ENCODE data around the gene SNX25.
"Not testable (repeated sequence)": the region's sequence is repeated elsewhere in the genome, so short reads cannot be mapped to it uniquely, and the experiment has no call there.

Gene SNX25

DNA sequence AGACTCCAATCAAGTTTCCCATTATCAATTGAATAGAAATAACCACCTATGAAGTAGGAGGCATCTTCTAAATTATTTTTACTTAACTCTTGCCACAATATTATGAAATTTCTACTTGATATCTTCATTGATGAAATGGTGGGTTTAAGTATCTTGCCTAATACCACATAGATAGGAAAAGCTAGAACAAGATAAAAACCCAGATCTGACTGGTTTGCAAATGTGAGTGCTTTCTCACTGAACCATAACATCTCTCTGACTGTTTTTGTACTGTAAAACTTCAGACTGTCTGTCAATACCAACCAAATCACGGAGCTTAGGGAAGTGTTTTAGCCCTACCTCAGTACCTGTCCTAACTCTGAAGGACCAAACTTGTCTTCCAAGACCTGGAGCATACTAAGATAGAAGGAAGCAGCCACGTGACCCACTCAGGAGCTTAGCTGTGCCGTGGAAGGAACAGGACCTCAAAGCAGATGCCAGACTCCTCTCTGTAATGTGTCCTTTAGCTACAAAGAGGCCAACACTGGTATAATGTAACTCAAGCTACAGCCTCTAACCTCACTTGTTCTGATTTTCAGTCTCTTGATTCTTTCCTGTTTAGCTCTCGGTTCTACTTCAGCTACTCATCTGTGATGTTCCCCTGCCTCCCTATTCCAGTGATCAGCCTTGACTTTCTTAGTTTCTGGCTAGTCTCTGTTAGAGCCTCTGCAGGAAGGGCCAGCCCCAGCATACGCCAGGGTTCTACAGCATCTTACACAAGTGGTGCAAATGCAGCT is 101.9 kb downstream of the SNX25 start:
- no peaks in the 10 kb centered on the region for H3K27me3 Mint-ChIP-seq
- no peaks in the 10 kb centered on the region for H3K9me3 Mint-ChIP-seq
- H3K4me1 Mint-ChIP-seq (ENCODE audit: low read depth): peaks cover 3% of the 10 kb centered on the region
- H3K27ac Mint-ChIP-seq: no peak overlapping the region
- H3K4me3 Mint-ChIP-seq: no peak overlapping the region
- H3K36me3 Mint-ChIP-seq (ENCODE audit: low read depth): peaks cover 60% of the 10 kb centered on the region

DNA sequence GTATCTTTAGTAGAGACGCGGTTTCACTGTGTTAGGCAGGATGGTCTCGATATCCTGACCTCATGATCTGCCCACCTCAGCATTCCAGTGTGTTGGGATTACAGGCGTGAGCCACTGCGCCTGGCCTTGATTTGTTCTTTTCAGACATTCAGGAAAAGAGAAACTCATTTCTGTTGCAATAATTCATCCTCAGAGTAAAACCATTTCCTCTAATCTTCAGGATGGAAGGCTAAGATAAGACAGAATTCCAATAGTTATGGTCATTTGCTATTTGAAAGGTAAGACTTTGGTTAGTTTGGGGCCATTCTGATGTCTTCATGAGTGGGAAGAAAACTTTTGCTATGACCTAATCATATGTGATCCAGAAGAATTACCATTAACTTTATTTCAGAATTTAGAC is 103.3 kb downstream of the SNX25 start:
- Mint-ChIP-seq H3K36me3 (ENCODE audit: low read depth) (peaks cover 74% of the 10 kb centered on the region), H3K4me1 (ENCODE audit: low read depth) (peaks cover 3% of the 10 kb centered on the region), H3K27me3 (no peaks in the 10 kb centered on the region), H3K9me3 (no peaks in the 10 kb centered on the region), H3K27ac (no peak overlapping the region), H3K4me3 (no peak overlapping the region)

DNA sequence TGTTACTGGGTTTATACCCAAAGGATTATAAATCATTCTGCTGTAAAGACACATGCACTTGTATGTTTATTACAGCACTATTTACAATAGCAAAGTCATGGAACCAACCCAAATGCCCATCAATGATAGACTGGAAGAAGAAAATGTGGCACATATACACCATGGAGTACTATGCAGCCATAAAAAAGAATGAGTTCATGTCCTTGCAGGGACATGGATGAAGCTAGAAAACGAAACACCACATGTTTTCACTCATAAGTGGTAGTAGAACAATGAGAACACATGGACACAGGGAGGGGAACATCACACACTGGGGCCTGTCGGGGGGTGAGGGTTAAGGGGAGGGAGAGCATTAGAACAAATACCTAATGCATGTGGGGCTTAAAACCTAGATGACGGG is 108.1 kb downstream of the SNX25 start:
- H3K36me3 Mint-ChIP-seq (ENCODE audit: low read depth): peaks cover 65% of the 10 kb centered on the region
- not testable (repeated sequence) for H3K4me3 Mint-ChIP-seq; H3K9me3 Mint-ChIP-seq; H3K4me1 Mint-ChIP-seq (ENCODE audit: low read depth); H3K27ac Mint-ChIP-seq; H3K27me3 Mint-ChIP-seq

DNA sequence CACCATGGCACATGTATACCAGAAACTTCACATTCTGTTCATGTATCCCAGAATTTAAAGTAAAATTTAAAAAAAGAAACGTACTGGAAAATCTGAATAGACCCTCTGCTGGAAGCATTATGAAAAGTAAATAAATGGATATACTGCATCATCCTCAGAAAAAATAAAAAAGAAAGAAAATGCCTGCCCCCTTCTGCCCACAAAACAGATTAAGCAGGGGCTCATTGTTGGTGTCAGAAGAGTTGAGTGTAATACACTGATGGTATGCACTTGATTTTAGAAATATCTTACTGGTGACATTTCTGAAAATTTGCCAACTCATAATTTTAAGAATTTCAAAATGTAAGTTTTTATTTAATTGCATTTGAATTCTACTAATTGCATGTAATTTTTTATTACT is 108.5 kb downstream of the SNX25 start:
- no peaks in the 10 kb centered on the region for H3K27me3 Mint-ChIP-seq
- H3K4me3 Mint-ChIP-seq: no peak overlapping the region
- peaks cover 62% of the 10 kb centered on the region for H3K36me3 Mint-ChIP-seq (ENCODE audit: low read depth)
- peaks cover 7% of the 10 kb centered on the region for H3K4me1 Mint-ChIP-seq (ENCODE audit: low read depth)
- H3K27ac Mint-ChIP-seq: no peak overlapping the region
- no peaks in the 10 kb centered on the region for H3K9me3 Mint-ChIP-seq

DNA sequence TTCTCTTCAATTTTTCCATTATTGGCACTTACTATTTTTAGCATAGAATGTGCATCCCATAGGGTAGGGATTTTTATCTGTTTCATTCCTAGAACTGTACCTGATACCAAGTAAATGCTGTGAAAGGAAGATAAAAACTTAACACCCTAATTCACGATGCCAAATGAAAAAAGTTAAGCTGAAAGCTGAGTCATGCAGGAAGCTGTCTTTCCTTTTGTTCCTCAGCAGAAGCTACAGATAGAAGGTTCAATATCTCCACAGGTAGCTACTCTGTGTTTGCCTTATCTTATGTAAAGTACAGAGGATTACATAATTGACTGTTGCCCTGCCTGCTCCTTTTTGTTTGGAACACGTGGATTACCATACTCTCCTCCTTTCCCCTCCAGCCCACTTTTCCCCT is 109.3 kb downstream of the SNX25 start:
- Mint-ChIP-seq H3K27ac (no peak overlapping the region), H3K36me3 (ENCODE audit: low read depth) (peaks cover 54% of the 10 kb centered on the region), H3K27me3 (no peaks in the 10 kb centered on the region), H3K4me1 (ENCODE audit: low read depth) (peaks cover 7% of the 10 kb centered on the region), H3K9me3 (no peaks in the 10 kb centered on the region), H3K4me3 (no peak overlapping the region)

DNA sequence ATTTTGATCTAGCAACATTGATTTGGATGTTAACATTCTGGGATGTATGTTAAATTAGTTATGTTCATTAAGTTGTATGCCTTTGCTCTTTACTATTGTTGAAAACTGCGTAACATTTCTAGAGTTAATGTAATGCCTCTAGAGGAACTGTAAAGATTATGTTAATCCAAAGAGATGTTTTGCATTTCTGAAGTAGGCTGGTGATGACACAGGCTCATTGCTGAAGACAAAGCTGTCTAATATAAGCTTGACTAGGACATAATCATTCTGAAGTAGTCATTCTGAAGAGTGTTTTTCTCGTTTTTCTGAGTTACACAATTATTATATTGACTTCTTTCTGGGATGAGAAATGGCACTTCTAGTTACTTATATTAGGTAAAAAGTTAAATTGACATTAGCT is 113.4 kb downstream of the SNX25 start:
- Mint-ChIP-seq H3K4me3 (no peak overlapping the region), H3K27me3 (no peaks in the 10 kb centered on the region), H3K4me1 (ENCODE audit: low read depth) (peaks cover 7% of the 10 kb centered on the region), H3K9me3 (no peaks in the 10 kb centered on the region), H3K27ac (no peak overlapping the region), H3K36me3 (ENCODE audit: low read depth) (peaks cover 33% of the 10 kb centered on the region)

DNA sequence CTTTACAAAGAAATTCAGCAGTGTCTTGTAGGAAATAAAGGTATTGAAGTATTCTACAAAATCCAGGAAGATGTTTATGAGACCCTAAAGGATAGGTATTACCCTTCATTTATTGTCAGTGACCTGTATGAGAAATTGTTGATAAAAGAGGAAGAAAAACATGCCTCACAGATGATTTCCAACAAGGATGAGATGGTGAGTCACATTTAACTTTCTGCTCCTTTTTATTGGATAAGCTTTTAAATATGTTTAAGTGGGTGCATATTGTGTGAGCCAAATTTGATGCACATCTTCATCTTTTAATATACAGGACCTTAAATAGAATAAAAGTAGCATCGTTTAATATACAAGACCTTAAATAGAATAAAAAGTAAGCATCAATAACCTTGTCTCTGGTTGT is 114.2 kb downstream of the SNX25 start:
- H3K36me3 Mint-ChIP-seq (ENCODE audit: low read depth): peaks cover 31% of the 10 kb centered on the region
- no peak overlapping the region for H3K4me3 Mint-ChIP-seq
- no peak overlapping the region for H3K27ac Mint-ChIP-seq
- H3K4me1 Mint-ChIP-seq (ENCODE audit: low read depth): peaks cover 2% of the 10 kb centered on the region
- no peaks in the 10 kb centered on the region for H3K27me3 Mint-ChIP-seq
- H3K9me3 Mint-ChIP-seq: no peaks in the 10 kb centered on the region

DNA sequence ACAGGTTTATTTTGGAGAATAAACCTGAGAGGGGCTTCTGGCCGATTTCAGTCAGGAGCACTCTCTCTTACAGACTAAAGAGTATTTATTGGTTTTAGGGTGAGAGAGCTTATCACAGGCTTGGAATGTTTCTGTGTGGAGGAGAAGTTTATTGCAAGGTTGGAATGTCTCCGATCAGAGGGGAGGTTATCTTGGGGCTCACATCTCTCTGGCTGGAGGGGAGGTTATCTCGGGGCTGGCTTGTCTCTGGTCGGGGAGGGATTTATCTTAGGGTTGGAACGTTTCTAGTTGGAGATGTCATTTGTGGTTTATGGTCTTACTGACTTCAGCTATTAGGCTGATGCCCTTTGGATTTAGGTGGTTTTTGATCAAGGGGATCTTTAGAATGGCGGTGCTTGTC is 115.0 kb downstream of the SNX25 start:
- not testable (repeated sequence) for H3K27ac Mint-ChIP-seq; H3K4me3 Mint-ChIP-seq; H3K27me3 Mint-ChIP-seq; H3K4me1 Mint-ChIP-seq (ENCODE audit: low read depth); H3K9me3 Mint-ChIP-seq
- peaks cover 36% of the 10 kb centered on the region for H3K36me3 Mint-ChIP-seq (ENCODE audit: low read depth)

DNA sequence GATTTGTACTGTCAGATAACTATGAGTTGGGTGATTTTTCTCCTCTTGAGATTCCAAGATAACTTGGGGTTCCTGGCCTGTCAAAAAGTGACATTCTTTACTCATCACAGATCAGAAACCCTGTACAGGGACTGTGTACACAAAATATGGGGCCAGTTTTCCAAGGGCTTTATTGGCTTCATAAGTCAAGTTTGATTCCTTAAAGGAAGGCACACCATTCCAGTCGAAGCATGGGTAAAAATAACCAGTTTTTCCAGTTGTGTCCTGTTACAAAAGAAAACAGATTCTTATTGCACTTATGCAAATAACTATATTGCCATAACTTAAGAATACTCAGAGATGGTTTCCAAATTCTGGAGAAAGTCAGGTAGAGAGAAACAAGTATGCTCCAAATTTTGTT is 116.3 kb downstream of the SNX25 start:
- not testable (repeated sequence) for H3K27ac Mint-ChIP-seq; H3K27me3 Mint-ChIP-seq; H3K4me1 Mint-ChIP-seq (ENCODE audit: low read depth); H3K4me3 Mint-ChIP-seq; H3K9me3 Mint-ChIP-seq
- peaks cover 36% of the 10 kb centered on the region for H3K36me3 Mint-ChIP-seq (ENCODE audit: low read depth)

DNA sequence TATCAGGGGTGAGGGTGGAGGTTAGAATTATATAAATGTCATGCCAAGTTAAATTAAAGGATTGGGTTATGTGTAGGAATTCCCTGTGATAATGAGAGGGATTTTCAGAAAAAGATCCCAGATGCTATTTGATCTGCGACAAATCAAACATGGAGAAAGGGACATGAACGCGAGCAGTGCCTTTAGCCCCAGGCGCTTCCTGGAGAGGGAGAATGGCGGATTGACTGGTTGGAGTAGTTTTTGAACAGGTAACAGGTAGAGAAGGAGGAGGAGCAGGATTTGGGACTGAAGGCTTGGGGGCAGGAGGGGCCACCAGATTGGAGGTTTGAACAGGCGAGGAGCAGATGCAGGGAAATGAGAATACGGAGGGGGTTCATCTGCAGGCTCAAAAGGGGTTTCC is 119.2 kb downstream of the SNX25 start:
- Mint-ChIP-seq H3K4me3 (no peak overlapping the region), H3K4me1 (ENCODE audit: low read depth) (no peaks in the 10 kb centered on the region), H3K27me3 (no peaks in the 10 kb centered on the region), H3K27ac (no peak overlapping the region), H3K9me3 (no peaks in the 10 kb centered on the region), H3K36me3 (ENCODE audit: low read depth) (peaks cover 32% of the 10 kb centered on the region)

DNA sequence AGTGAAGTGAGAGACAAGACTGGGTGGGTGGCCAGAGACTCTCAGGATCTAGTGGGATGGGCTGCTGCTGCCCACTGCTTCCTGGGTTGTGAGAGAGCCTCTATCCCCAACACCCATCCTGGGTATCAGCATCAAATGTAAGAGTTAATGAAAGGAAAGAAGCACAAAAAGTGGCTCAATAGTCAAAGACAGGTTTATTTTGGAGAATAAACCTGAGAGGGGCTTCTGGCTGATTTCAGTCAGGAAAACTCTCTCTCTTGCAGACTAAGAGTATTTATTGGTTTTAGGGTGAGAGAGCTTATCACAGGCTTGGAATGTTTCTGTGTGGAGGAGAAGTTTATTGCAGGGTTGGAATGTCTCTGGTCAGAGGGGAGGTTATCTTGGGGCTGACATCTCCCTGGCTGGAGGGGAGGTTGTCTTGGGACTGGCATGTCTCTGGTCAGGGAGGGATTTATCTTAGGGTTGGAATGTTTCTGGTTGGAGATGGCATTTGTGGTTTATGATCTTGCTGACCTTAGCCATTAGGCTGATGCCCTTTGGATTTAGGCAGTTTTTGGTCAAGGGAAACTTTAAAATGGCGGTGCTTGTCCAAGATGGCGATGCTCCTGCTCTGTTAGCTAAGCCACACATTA is 120.6 kb downstream of the SNX25 start:
- H3K4me3 Mint-ChIP-seq; H3K27me3 Mint-ChIP-seq; H3K4me1 Mint-ChIP-seq (ENCODE audit: low read depth); H3K27ac Mint-ChIP-seq; H3K9me3 Mint-ChIP-seq: not testable (repeated sequence)
- peaks cover 26% of the 10 kb centered on the region for H3K36me3 Mint-ChIP-seq (ENCODE audit: low read depth)

DNA sequence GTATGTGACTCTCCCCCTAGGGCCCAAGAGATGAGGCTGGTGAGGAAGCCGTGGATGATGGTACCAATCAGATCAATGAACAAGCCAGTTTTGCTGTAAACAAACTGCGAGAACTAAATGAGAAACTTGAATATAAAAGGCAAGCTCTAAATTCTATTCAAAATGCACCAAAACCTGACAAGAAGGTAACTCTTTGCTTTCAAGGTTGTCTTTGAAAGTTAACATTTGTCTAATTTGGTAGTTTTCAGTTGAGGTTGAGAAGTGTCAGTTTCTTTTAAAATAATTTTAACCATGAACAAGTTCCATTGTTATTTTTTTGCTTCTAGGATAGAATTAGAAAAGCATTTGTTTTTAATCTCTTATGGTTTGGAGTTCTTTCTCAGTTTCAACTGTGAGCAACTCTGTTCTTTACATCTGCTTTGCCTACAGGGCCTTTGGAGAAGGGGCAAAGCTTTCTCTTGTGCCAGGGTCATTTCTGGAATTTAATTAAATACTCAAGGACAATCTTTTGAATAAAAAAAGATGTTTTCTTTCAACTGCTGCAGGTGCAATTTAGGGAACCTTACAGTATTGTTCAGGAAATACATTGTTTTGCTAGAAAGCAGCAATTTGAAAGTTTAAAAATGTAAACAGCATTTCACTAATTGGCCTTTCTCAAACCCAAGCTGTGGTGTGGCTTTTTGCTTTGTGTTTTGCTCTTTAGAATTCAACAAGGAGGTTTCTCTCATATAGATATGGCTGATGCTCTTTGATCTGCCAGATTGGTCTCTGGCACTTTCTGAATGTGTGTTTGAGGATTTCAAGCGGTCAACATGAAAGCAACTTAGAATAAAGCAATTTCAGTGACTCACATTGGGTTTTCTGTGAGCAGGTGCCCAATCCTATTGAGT is 123.4 kb downstream of the SNX25 start:
- no peaks in the 10 kb centered on the region for H3K4me1 Mint-ChIP-seq (ENCODE audit: low read depth)
- no peak overlapping the region for H3K4me3 Mint-ChIP-seq
- no peaks in the 10 kb centered on the region for H3K27me3 Mint-ChIP-seq
- H3K27ac Mint-ChIP-seq: no peak overlapping the region
- H3K9me3 Mint-ChIP-seq: no peaks in the 10 kb centered on the region
- peaks cover 38% of the 10 kb centered on the region for H3K36me3 Mint-ChIP-seq (ENCODE audit: low read depth)

DNA sequence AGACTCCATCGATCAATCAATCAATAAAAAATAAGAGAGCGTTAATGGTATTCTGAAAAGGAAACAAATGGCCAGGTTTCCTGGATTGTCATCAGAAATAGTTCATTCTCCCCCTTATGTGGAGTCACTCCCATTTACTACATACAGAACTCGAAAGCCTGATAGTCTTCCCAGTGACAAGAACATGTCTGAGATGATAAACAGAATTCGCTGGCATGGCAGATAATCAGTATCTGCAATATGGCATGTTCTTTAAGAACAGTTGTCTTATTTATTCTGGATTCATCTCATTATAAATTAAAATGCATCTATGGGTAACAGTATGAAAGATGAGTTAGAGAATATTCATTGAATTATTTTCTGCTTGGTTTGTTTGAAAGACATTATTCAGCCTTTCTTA is 124.9 kb downstream of the SNX25 start:
- H3K9me3 Mint-ChIP-seq: no peaks in the 10 kb centered on the region
- no peaks in the 10 kb centered on the region for H3K27me3 Mint-ChIP-seq
- H3K27ac Mint-ChIP-seq: no peak overlapping the region
- H3K4me1 Mint-ChIP-seq (ENCODE audit: low read depth): peaks cover 4% of the 10 kb centered on the region
- peaks cover 37% of the 10 kb centered on the region for H3K36me3 Mint-ChIP-seq (ENCODE audit: low read depth)
- H3K4me3 Mint-ChIP-seq: no peak overlapping the region

DNA sequence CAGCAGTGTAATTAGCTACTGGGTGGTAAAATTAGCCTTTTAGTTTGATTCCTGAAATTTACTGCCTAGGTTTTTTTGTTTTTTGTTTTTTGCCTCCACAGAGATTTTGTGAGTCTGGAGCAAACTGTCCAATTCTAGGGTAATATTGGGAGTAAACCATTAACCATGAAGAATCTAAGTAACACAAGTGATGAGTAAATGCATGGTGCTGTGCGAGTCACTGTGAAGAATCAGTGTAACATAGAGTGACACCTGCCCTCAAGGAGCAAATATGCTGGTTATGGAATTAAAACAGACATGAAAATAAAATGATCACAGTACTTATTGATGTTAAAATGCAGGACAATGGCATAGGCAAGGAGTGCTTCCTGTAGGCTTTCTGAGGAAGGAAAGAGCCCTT is 126.2 kb downstream of the SNX25 start:
- H3K36me3 Mint-ChIP-seq (ENCODE audit: low read depth): peaks cover 33% of the 10 kb centered on the region
- peaks cover 14% of the 10 kb centered on the region for H3K4me1 Mint-ChIP-seq (ENCODE audit: low read depth)
- no peak overlapping the region for H3K4me3 Mint-ChIP-seq
- no peaks in the 10 kb centered on the region for H3K27me3 Mint-ChIP-seq
- no peak overlapping the region for H3K27ac Mint-ChIP-seq
- no peaks in the 10 kb centered on the region for H3K9me3 Mint-ChIP-seq

DNA sequence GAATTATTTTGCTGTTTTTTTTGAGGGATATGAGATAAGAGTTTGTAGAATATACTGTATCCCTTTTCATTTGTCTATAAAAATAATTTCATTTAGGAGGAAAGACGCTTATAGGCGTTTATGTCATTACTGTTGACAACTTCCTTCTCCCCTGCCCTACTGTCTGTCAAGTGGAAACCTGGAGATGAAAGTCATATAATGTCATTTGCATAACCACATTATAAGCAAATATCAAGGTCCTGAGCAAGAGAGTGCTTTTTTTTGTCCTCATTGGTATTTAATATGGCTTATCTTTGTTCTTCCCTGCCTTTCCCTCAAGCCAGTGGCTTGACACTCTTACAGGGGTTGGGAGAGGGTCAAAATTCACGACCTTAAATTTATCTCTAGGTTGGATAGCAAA is 130.5 kb downstream of the SNX25 start:
- Mint-ChIP-seq H3K27me3 (no peaks in the 10 kb centered on the region), H3K27ac (no peak overlapping the region), H3K36me3 (ENCODE audit: low read depth) (peaks cover 53% of the 10 kb centered on the region), H3K9me3 (no peaks in the 10 kb centered on the region), H3K4me3 (no peak overlapping the region), H3K4me1 (ENCODE audit: low read depth) (peaks cover 45% of the 10 kb centered on the region)

Data from stimulated activated naive CD8-positive, alpha-beta T cell treated with anti-CD3 and anti-CD28 coated beads, Interleukin-15, Interleukin-2, amounts not matched to agents 100 ng/mL and 50 ng/mL, for 24 hours (primary cell).